GM18907 (cell line): ENCODE results near the gene GPR176.

Experiments
- ATAC-seq: cut with Tn5 transposase; IDR thresholded peaks from one replicate; pipeline ENCODE4 v1.9.1; 2021; ENCODE audit warnings: mild to moderate bottlenecking, moderate library complexity; ENCODE audit not compliant: unreplicated experiment

Gene GPR176, protein sequence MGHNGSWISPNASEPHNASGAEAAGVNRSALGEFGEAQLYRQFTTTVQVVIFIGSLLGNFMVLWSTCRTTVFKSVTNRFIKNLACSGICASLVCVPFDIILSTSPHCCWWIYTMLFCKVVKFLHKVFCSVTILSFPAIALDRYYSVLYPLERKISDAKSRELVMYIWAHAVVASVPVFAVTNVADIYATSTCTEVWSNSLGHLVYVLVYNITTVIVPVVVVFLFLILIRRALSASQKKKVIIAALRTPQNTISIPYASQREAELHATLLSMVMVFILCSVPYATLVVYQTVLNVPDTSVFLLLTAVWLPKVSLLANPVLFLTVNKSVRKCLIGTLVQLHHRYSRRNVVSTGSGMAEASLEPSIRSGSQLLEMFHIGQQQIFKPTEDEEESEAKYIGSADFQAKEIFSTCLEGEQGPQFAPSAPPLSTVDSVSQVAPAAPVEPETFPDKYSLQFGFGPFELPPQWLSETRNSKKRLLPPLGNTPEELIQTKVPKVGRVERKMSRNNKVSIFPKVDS

DNA sequence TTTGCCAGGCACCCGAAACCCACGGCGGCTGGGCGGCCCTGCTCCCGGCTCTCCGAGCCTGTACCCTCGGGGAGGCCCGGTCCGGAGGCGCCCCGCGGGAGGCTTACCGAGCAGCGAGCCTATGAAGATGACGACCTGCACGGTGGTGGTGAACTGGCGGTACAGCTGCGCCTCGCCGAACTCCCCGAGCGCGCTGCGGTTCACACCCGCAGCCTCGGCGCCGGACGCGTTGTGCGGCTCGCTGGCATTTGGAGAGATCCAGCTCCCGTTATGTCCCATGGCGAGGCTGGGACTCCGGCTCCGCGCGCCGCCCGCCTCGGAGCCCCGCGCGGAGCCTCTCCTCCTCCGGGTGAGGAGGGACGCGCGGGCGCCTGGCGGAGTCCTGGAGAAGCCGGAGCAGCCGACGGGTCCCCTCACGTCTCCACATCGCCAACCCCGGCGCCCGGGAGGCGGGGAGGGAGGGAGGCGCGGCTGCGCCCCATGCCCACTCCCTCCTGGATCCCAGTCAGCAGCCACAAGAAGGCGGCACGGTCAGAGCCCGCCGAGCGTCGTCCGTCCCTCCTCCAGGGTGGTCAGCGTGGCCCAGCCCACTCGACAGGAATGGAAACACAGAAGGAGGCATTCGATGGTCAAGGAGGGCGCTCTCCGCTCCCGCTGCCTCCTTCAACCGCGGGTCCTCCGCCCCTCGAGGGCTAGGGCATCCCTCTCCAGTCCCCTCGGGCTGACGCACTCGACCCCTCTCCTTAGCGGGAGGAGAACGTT lies at the start of gene GPR176:
Gene GPR176, minus strand, starts transcription at position 519 of the 762 bp plus-strand sequence. Its CDS starts 240 bp downstream, at position 279.
- peak; percentile 23 for ATAC-seq

GRCh38 chr15:39969002-39969394 lies 48.9 kb upstream of the GPR176 start:
- no peak for ATAC-seq

DNA sequence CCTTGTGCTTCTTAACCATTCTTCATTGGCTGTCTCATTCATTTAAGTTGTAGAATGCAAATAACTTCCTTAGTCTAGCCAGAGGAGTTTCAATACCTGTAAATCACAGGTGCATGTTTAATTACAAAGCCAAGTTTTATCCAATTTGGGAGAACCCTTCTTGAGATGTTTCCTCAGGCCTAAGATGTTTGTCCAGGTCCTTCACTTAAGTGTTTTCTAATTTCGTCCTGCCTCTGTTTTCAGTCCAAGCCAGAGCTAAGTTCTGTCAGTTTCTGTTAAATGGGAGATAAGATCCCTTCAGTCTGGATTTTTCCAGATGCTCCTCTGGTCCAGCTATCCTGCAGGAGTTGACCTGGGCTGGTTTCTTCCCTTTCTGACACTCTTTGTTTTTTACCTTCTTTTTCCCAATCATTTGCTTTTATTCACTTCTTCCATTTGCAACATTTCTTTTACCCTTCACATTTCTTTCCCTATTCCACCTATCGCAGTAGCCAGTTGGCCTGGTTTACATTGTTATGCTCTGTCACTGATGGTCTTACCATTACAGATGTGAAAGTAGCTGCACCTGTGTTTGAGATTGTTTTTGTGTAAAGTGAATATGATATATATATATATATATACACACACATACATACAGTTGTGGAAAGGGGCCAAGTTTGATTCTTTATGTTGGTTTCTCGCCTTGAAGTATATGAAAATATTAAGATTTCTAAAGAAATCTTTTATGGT lies 48.4 kb upstream of the GPR176 start:
- ATAC-seq = no peak

- no peak for ATAC-seq
These were observed 46.5 kb upstream of the GPR176 start for GRCh38 chr15:39966521-39966920.

- ATAC-seq = no peak
These were observed 43.7 kb upstream of the GPR176 start for GRCh38 chr15:39963786-39964185.

GRCh38 chr15:39961051-39961450 lies 41.0 kb upstream of the GPR176 start:
- no peak for ATAC-seq

GRCh38 chr15:39960411-39960810 lies 40.3 kb upstream of the GPR176 start:
- no peak for ATAC-seq

DNA sequence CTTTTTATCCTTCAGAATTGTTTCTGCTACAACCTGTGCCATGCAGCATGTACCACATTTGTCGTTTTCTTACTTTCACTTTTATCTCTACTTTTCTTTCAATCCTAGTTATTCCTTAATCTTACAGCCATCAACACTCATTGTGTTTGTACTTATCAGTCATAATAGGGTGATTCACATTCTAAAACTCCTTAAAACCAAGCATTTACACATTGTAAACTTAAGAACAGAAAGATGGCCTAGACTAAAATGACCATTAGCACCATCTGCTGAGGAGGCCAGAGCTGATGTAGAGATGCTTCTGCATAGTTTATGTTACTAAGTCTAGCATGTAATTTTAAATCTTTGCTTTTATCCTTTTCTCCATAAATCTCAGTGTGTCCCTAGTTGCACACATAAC lies 39.3 kb upstream of the GPR176 start:
- no peak for ATAC-seq

DNA sequence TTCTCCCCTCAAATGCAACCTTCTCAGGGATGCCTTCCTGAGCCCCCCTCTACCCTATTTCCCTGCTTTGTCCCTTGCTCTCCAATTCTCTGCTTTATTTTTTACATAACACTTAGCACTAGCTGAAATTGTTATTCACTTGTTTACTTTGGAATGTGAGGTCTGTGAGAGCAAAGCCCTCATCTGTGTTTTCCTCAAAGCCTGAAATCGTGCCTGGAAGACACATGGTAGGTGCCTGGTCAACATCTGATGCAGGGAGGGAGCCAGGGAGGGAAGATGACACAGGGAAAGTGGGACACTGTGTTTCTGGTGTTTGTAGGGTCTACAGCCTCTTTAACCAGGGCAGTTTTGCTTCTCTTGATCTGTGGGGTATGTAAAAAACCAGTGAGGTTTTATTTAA lies 37.4 kb upstream of the GPR176 start:
- no peak for ATAC-seq

- no peak for ATAC-seq
These were observed 33.5 kb upstream of the GPR176 start for GRCh38 chr15:39953521-39953920.

DNA sequence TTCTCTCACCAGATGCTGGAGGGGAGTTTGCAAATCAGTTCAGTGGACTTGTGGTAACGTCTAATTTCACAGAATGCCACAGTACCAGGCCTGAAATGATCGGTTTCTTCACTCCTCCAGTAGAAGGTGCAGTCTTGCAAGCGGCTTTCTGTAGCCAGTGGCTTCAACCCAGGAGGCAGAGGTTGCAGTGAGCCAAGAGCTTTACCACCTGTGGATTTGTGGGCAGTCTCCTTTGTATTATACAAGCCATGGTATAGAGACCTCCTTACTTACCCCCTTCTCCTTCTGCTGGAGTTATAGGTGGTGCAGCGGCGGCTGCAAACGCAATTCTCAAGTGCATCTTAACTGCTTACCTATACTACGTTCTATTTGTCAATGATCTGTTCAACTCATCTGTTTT lies 31.5 kb upstream of the GPR176 start:
- no peak for ATAC-seq

DNA sequence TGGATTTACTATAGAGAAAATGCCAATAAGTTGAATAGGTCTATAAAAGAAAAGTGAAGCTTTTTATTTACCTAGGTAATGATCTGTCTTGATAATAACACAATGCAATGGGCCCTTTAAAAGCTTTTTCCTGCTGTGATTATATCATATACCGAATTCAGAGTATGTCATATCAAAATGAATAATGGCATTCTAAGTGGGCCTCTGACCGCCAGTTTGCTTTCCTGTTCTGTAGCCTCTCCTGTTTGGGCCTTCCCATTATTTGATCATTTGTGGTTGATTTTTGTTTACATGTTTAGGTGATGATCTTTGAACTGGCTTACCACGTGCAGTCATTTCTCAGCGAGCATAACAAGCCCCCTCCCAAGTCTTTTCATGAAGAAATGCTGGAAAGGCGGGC lies 28.8 kb upstream of the GPR176 start:
- no peak for ATAC-seq

- no peak for ATAC-seq
These were observed 27.5 kb upstream of the GPR176 start for GRCh38 chr15:39947401-39948197.

DNA sequence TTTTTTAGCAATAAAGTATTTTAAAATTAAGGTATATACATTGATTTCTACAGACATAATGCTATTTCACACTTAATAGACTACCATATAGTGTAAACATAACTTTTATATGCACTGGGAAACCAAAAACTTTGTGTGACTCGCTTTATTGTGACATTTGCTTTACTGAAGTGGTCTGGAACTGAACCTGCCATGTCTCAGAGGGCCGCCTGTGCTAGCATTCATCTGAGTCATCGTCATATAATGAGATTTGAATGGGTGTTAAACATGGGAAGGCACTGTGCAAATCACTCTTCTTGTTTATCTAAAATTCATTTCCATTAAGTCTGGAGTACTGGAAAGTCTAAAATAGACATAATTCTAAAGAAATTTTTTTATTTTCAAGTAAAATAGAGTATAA lies 26.8 kb upstream of the GPR176 start:
- ATAC-seq = no peak

DNA sequence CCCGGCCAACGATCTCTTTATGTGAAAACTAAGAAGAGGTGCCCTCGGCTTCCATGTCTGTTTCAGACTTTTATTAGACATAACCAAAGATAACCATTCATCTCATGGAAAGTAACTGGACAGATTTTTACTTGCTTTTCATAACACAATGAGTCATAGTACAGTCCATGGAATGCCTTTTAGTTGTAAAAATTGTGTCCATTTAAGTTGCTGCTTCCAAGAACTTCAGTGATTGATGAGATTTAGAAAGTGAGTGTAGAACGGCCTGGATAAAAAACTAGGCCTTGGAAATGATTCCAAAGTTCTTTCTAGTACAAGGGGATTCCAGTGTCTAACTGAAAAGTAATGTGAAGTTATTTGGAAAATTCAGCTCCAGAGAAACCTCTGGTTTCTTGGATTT lies 24.7 kb upstream of the GPR176 start:
- no peak for ATAC-seq

DNA sequence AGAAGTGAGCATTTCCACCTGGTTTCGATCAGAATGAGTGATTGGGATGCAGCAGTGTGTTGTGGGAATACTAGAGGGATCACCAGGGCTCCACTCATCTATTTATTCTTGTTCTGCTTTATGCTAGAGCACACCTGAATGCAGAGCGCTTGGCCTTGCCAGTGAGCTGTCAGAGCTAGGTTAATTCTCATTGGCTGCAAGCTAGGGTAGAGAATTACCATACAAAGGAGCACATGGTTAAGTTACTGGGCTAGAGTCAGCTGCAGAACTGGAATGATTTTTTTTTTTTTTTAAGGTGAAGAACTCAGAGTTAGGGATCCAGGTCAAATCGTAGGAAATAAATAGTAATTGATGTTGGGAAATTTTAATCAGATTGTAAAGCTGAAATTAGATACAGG lies 22.7 kb upstream of the GPR176 start:
- ATAC-seq = no peak

DNA sequence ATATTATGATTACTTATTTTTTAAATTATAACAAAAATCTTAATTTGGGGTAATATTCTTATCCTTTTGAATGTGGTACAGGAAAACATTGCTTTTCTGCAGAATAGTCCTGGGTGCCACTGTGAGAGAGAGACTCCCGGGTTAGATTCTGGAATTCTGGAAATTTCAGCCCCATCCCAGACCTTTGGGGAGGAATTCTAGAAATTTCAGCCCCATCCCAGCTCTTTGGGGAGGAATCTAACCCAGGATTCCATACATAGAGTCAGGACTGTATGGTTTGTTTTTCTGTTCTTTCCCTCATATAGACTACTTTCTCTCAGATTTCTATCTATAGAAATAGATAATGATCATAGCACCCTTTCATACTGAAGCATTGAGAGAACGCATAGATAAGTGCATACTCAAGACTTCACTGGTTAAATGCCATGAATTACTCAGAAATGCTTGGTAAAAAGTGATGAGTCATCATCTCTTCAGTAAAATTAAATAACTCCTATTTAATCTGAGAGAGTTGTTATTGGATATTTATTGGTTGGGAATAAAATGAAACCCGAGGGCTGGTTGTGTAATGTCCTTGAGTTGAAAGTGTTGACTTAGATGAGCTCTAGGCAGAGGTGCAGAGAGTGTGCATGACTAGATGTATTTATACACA lies 22.2 kb upstream of the GPR176 start:
- no peak for ATAC-seq

DNA sequence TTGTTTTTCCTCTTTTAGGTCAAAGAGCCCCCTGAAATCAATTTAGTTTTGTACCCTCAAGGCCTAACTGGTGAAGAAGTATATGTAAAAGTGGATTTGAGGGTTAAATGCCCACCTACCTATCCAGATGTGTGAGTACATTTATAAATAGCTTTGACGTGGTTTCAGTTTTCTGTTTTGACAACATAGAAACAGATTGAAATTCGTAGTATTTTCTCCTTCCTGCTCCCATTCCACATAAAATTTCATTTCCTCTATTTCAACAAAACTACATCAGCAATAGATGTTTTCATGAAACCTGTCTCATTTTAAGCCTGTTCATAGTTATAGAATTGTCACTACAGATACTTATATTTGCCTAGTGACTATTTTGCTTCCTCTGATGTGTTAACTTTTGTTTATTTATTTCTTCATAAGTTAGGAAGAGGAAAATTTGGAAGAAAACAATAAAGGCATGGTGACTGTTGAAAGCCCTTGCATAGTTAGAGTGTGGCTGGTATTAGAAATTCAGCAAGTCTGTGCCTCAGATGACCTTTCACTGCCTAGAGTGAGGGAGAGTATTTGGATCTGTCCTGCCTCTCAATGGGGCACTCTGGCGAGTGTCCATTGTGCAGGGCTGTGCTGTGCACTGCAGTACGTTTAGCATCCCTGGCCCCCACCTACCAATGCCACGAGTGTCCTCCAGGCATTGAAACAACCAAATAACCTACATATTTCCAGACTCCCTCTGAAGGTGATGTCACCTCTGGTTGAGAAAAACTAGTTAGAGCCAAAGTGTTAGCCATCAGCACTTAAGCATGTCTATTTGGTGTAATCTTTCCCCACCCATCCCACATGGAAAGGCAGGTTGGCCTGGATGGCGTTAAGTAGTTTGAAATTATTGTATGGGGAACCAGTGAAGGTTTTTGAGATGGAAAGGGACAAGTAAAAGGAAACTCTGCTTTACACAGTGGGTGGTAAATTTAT lies 19.7 kb upstream of the GPR176 start:
- ATAC-seq = no peak

DNA sequence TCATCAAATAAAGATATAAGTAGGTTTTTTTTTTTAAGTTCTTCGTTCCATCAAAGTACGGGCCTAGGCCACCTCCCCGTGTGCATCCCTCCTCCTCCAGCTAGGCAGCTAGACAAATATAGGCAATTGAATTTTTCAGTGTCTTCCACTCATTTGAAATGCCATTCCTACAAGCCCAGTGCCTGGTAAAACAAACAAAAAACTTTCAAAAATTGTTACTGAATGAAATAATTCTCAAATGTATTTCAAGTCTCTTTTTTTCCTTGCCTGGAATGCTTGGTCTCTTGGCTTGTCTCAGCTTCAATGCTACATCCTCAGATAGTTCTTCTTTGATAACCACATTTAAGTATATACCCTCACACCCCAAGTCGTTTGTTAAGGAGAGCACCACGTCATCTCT lies 17.6 kb upstream of the GPR176 start:
- no peak for ATAC-seq
